Left renal cortex interstitium (tissue), 4 donors: ENCODE data around the gene PEAR1. TPM values are rescaled to one million over a fixed set of nuclear protein-coding genes. Genes with fewer than 3 reads are reported as not detected.

ENCODE experiments used
- DNase-seq, 4 donors: peaks; one replicate each; pipeline ENCODE4 v3.0.0-alpha.2; 2013; ENCODE audit warnings: low read depth in 4 of 4, low spot score in 2 of 4, missing footprints in 1 of 4
- polyA plus RNA-seq, 4 donors: library from polyadenylated mRNA; unstranded; fragments of 120-200 nt; gene quantifications; one replicate each; pipeline ENCODE4 v1.2.1, GENCODE V29; 2013; ENCODE audit not compliant: insufficient read length in 4 of 4

PEAR1 gene
- polyA plus RNA-seq, 4 donors: 18.2 to 25.5 (median 22.6) TPM

GRCh38 chr1:156881663-156882062, 11.9 kb upstream of the PEAR1 start:
- DNase-seq: no peak

- no peak for DNase-seq
These were observed 11.0 kb upstream of the PEAR1 start for GRCh38 chr1:156882543-156882942.

DNA sequence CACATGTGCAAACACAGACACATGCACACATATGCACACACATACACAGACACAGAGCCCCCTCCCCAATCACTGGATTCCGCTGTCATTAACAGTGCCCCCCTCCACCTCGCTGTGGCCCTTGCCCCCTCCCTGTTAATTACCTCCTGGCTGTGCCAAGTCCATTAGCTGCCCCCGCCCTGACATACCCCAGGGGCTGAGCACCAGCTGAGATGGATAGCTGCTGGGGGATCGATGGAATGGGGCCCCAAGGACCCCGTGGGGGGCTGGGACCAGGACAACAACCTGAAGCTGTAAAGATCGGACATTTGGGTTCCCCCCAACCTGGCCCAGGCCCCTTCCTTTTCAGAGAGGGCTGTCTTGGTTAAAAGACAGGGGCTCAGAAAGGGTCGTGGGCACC, 9.6 kb upstream of the PEAR1 start:
- DNase-seq: no peak

GRCh38 chr1:156884560-156885184, 8.8 kb upstream of the PEAR1 start:
- DNase-seq: no peak

DNA sequence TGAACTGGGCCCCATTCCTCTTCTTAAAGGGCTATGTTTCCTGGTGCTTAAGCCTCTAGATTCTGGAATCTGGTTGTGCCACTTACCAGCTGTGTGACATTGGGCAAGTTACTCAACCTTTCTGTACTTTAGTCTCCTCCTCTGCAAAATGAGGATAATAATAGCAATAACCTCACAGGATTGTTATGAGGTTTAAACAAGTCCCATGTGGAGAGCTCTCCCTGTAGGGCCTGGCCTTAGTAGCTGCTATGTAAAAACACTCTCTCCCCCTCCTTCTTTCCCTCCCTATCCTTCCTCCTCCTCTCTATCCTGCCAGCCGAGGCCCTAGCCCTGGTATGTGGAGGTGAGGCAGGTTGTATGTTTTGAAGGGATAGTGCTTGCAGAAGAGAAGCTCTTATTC, 8.2 kb upstream of the PEAR1 start:
- no peak for DNase-seq

- DNase-seq: no peak
These were observed 7.6 kb upstream of the PEAR1 start for GRCh38 chr1:156885880-156886355.

- no peak for DNase-seq
These were observed 6.8 kb upstream of the PEAR1 start for GRCh38 chr1:156886583-156887281.

- DNase-seq: no peak
These were observed 6.2 kb upstream of the PEAR1 start for GRCh38 chr1:156887317-156887716.

- DNase-seq: no peak
These were observed 5.8 kb upstream of the PEAR1 start for GRCh38 chr1:156887734-156888133.

DNA sequence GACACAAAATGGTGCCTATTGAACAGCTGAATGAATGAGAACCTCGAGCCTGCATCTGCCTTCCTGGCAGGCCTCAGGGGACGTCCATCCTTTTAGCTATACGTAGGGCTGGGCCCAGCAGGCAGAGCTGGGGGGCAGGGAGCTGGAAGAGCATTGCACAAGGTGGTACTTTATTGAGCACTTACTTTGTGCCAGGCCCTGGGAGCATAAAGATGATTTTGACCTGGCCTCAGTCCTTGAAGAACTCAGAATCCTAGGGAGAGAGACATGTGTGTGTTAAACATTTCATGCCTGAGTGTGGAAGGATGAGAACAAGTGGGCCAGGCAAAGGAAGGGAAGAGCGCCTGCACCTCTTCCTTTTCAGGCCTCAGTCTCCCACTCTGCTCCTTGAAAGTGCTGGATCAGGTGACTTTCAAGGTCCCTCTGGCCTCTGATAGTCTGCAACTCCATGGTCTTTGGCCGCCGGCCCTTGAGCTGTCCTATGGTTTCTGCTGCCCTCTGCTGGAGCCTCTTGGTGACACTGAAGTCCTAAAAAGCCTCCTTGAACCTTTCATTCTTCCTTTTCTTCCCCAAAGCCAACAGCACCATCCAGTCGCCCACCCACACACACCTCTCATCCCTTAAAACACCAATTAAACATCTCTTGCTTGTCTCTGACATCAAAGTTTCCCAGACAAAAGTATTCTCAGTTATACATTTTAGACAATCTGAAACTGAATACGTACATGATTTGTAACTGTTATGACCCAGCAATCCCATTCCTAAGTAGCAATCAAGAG, 3.5 kb upstream of the PEAR1 start:
- DNase-seq: peak in 1 of 4 donors; percentile 79

- DNase-seq: peak in 3 of 4 donors; percentile 72 to 87 (median 82)
These were observed 1.1 kb upstream of the PEAR1 start for GRCh38 chr1:156892190-156893047.

DNA sequence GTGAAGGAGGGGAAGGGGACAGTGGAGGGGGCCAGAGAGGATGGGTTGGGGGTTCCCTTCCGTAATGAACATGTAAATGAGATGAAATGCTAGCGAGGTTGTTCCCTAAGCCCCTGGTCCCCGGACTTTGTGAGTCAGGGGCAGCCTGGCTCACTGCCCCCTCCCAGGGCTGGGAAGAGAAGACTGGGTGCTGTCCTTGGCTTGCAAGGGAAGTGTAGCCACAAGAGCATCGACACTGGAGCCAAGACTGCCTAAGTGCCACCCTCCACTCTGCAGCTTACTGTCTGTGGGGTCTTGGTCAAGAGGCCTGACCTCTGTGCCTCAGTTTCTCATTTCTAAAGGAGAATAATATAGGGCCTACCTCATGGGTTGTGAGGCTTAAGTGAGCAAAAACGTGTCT, 483 bp downstream of the PEAR1 start:
- DNase-seq: no peak

DNA sequence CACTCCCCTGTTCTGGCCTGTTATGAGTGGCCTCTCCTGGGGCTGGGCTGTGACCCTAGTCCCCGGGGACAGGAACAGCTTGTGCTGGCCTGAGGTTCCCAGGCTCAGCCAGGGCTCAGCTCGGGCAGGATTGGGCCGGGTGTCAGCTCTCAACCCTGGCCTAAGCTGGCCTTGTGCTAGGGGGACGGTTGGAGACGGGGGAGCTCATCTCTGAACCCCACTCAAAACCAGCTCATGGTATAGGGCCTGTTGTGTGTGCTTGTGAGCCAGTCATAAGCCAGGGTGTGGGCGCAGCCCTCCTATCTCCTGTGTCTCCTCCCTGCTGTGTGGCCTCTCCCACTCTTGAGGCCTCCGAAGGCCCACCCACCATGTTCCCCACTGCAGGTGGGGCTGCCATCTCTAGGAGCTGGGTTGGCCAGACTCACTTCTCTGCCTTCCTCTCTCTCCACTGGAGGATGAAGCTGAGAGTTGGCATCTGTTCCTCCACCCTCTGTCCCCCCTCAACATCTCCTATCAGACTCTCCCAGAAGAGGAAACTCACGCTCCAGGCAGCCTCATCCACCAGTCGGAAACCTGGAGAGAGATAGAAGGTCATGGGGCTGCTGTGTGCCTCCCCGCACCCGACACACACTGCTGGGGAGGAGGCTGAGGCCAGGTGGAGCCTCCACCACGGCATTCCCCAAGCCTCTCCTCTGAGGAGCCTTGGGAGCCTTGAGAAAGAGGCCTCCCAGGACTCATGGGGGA, 1.4 kb downstream of the PEAR1 start:
- DNase-seq: no peak

DNA sequence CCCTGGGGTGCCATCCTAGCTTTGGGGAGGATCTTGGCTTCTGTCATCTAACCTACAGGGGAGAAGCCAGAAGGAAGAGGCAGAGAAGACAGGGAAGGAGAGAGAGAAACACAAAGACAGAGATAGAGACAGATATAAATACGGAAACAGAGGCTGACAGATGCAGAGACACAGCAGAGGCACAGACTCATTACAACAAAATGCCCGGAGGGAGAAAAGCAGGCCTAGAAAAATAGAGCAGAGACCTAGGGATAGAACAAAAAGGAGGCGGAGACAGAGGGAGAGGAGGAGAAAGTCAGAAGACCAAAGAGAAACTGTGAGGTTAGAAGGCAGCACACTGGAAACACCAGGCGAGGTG, 1.9 kb downstream of the PEAR1 start:
- DNase-seq: no peak

DNA sequence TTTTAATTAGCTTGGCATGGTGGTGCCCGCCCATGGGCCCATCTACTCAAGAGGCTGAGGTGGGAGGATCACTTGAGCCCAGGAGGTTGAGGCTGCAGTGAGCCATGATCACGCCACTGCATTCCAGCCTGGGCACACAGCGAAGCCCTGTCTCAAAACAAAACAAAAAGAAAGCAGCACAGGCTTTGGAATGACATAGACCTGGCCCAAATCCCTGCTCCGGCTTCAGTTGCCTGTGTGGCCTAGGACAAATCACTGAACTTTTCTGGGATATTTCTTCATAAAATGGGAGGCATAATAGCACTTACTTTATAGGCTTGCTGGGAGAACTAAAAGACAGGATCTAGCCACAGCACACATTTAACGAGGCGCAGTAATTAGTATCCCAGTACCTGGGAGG, 2.4 kb downstream of the PEAR1 start:
- no peak for DNase-seq

DNA sequence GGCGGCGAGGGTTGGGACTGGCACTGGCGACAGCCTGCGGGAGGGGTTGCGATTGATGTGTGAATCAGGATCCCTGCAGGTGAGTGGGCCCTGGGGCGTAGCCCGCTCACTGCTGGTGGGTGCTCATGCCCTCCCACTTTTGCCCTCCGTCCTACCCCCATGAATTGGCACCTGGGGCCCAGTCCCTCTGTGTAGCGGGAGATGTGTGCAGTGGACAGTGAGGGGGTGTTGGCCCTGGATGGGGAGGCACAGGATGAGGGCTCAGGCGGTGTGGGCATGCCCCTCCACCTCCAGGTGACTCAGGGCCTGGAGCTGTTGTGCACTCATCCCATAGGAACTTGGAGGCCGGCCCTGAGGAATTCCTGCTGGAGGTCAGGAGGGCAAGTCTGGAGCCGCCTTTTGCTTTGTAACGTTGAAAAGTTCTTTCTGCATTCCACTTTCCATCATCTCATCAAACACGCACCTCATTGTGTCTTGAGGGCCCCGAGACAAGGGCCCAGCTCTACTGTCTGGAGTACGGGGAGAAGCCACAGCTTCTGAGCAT, 3.0 kb downstream of the PEAR1 start:
- no peak for DNase-seq

DNA sequence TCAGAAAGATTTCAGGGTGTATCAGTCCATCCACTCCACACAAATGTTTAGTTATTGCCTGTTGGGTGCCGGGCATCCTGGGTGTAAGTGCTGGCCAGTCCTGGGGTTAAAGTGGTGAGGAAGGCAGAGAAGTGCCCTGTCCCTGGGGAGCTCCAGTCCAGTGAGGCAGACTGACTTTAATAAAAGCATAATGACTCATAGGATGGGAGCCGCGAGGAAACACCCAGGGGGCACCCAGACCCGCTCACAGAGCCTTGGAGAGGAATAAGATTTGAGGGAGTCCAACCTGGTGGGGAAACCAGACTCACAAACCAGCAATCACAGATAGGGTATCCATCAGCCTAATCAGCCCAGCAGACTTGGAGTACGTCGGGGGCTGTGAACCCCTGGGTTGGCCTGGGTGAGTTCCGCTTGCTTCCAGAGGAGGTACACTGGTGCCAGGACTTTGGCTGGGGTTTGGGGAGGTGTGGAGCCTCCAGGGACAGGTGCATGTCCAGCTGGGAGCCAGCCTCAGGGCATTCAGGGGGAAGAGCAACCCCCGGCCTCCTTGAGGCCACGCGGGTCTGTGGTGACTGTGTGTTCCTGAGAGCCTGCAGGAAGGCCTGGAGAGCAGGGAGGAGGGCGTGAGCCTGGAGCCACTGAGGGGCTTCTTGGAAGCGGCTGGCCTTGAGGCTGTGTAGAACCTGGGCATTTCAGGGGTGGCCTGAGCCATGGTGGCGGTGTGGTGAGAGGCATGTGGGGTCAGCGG, 3.7 kb downstream of the PEAR1 start:
- DNase-seq: no peak

- DNase-seq: no peak
These were observed 4.6 kb downstream of the PEAR1 start for GRCh38 chr1:156898161-156898566.
